ENCODE measurements around the gene SAMD1. TPM values are rescaled to one million over a fixed set of nuclear protein-coding genes. Genes with fewer than 3 reads are reported as not detected.

The SAMD1 gene
- total RNA-seq, 4 donors from 2014 or later: 8.6 to 22.5 (median 10.8) TPM

DNA sequence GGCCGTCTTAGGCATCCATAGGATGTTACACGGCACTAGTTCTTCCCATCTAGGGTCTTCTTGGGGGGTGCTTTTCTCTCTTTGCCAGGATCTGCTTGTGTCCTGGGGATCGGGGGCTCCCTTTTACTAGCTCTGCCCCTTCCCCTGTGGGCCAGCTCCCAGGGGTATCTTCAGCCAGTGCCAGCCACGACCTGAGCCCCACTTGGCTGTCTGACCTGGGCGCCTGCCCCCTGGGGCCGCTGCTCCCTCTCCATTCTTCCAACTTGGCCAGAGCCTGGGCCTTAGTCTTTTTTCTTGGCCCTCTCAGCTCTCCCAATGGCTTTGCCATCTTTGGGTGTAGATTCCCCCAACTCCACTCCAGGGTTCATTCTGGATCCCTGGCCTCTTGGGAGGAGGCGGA, 23.9 kb upstream of the SAMD1 start:
- DNase-seq (ENCODE audit: low spot score): no peak
- TF ChIP-seq, protein P1, sequence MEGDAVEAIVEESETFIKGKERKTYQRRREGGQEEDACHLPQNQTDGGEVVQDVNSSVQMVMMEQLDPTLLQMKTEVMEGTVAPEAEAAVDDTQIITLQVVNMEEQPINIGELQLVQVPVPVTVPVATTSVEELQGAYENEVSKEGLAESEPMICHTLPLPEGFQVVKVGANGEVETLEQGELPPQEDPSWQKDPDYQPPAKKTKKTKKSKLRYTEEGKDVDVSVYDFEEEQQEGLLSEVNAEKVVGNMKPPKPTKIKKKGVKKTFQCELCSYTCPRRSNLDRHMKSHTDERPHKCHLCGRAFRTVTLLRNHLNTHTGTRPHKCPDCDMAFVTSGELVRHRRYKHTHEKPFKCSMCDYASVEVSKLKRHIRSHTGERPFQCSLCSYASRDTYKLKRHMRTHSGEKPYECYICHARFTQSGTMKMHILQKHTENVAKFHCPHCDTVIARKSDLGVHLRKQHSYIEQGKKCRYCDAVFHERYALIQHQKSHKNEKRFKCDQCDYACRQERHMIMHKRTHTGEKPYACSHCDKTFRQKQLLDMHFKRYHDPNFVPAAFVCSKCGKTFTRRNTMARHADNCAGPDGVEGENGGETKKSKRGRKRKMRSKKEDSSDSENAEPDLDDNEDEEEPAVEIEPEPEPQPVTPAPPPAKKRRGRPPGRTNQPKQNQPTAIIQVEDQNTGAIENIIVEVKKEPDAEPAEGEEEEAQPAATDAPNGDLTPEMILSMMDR (IDR thresholded peaks at IDR 0.05): no peak
- no peak for ATAC-seq (ENCODE audit: low FRiP score)

GRCh38 chr19:14113762-14114414, 23.3 kb upstream of the SAMD1 start:
- no peak for ATAC-seq (ENCODE audit: low FRiP score)
- TF ChIP-seq, protein P1 (IDR thresholded peaks at IDR 0.05): no peak

DNA sequence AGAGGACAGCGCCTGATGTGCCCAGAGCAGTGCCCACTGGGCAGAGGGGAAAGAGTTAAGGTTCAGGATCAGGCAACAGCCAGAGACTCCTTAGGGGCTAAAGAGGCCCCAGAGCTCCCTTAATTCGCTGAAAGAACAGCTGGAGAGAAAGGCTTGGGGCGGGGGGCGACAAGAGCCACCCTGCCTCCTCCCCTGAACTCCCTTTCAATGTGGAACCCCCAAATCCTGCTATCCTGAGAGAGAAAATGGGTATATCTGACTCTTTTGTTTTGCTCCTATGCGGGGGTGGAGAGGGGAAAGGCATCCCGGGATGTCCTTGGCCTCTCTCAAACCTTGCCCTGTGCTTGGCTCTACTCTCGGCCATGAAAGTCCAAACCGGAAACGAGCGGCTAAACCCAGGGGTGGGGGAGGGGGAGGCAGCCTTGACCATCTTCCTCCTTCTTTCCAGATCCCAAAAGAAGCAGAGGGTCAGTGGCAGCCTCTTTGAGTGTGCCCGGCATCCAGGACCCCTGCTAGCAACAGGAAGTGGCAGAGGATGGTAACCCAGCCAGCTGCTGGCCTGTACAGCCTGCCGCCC, 22.3 kb upstream of the SAMD1 start:
- DNase-seq (ENCODE audit: low spot score): no peak
- TF ChIP-seq, protein P1 (IDR thresholded peaks at IDR 0.05): no peak
- ATAC-seq (ENCODE audit: low FRiP score): no peak

More at GRCh38 chr19:14113762-14114414, 23.3 kb upstream of the SAMD1 start:
- DNase-seq (ENCODE audit: low spot score): no peak

DNA sequence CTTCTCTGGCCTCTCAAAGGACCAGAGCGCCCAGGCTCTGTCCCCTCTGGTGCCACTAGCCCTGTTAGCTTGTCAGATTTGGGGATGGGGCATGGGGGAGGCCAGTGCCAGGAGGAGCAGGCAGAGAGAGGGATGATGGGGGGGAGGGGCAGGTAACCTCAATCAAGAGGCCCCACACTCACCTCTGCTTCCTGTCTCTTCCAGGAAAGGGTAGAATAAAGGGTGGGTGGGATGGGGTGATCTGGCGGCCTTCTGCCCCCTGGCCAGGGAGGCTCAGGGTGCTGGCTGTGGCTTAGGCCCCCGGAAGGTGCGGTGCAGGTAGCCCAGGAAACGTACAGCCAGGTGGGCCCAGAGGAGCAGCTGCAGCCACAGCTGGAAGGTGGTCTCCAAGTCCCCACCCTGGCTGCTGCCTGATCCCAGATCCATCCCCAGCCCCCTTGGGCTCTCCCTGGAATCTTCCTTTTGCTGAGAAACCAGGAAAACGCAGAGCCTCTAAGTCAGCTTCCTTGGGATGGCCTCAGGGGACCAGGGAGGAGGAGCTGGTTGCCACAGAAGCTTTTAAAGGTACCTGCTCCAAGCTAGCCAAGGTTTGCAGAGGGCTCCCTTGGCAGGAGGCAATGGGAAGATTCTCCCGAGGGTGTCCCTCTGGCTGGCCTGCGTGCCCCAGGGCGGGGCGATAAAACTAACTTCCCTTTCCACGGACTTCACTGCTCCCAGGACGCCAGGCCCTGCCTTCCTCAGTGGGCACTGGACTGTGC, 21.7 kb upstream of the SAMD1 start:
- ATAC-seq (ENCODE audit: low FRiP score) (no peak), DNase-seq (ENCODE audit: low spot score) (no peak)
- TF ChIP-seq, protein P1 (IDR thresholded peaks at IDR 0.05): no peak

DNA sequence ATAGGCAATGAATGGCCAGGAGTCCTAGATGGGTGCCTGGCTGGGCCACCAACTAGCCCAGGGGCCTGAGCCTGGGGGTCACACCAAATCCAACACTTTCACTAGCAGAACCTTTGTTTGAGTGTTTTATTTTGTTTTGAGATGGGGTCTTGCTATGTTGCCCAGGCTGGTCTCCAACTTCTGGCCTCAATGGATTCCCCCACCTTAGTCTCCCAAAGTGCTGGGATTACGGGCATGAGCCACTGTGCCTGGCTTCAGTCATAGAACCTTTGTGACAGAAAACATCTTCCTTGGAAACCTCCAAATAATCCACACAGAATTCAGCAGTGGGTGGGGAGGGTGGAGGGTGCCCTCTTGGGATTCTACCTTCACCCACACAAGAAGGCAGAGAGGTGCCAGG, 20.9 kb upstream of the SAMD1 start:
- TF ChIP-seq, protein P1 (IDR thresholded peaks at IDR 0.05): no peak

GRCh38 chr19:14110650-14111049, 20.1 kb upstream of the SAMD1 start:
- TF ChIP-seq, protein P1 (IDR thresholded peaks at IDR 0.05): no peak
- ATAC-seq (ENCODE audit: low FRiP score) (no peak), DNase-seq (ENCODE audit: low spot score) (no peak)

More for the DNA sequence above, 20.9 kb upstream of the SAMD1 start:
- ATAC-seq (ENCODE audit: low FRiP score): no peak
- DNase-seq (ENCODE audit: low spot score): no peak

Data from omental fat pad (tissue), 4 donors.